HG03159 (cell line): ENCODE results near the gene BABAM2.

Experiments
- ATAC-seq: cut with Tn5 transposase; IDR thresholded peaks from one replicate; pipeline ENCODE4 v1.9.1; 2021; ENCODE audit warnings: mild to moderate bottlenecking, moderate library complexity; ENCODE audit not compliant: unreplicated experiment

Gene BABAM2

DNA sequence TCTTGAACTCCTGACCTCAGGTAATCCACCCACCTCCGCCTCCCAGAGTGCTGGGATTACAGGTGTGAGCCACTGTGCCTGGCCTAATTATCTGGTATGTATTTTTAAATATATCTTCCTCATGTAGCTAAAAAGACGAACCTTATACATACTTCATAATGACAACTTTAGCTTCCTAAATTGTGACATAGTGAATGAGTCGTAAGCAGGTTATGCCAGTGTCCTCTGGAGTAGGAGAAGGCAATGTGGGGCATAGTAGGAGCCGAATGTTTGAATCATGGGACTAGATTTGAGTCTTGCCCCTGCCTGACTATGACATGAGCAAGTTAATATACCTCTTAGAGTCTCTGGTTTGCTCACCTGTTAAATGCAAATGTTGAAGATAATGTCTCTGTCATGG lies 406.4 kb downstream of the BABAM2 start:
- ATAC-seq: no peak

DNA sequence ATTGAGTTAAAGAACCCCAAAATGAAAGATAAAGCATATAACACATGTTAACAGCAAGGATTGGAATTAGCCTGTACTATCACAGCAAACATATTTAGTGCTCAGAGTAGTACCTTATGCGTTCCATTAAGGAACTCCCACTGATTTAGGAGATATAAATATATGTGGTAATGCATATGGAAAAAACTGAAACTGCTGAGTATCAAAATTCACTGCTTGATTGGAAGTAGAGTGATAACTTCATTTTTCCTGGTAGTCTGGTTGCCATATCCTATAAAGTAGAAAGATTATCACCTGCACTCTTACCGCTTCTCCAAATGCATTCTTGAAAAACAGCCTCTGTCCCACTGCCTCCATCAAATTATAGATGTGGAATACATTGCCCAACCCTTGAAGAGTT lies 407.0 kb downstream of the BABAM2 start:
- ATAC-seq: no peak

DNA sequence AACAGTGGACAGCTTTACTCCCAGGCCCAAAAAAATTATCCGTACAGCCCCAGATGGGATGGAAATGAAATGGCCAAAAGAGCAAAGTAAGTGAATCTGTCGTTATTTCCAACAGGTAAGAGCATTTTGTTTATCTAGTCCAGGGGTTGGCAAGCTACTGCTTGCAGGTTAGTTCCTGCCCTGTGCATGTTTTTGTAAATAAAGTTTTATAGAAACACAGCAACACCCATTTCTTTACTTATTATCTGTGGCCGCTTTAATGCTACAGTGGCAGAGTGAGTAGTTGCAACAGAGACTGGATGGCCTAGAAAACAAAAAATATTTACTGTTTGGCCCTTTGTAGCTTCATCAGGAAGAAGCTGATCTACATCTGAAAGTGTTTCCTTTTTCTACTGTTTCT lies 407.9 kb downstream of the BABAM2 start:
- ATAC-seq: no peak

DNA sequence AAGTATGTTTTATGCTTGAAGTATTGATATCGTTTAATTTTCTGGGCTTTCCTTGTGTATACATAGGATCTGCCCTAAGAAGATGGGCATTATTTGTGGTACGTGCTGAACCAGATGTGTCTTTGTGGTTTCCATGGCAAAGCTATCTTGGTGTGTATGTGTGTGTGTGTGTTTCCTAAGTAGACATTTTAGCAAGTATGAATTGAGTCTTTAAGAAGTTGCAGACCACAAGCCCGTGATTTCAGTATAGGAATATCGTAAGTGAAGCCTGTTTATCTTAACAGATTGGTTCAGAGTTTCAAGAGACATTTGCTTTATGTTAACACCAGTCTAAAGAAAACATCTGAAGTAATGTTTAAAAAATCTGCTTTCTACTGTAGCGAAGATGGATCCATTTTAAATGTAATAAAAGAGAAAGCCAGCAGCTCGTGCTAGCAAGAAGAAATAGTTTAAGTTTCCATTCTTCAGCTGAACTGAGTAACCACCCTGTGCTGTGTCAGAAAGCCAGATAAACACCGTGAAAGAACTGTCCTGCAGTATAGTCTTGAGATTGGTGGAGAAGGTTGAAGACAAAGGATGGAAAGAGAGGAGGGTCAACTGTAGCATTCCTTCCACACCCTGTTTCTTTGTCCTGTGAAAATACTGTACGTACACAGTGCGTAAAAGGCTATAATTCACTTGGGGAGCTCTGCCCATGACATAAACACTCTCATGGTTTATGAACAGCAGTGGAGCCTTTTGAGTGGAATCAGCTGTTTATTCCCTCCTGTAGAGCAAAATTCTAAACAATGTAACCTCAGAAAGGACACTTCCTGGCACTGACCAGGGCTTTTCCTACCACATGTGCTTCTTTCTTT lies 410.2 kb downstream of the BABAM2 start:
- no peak for ATAC-seq

DNA sequence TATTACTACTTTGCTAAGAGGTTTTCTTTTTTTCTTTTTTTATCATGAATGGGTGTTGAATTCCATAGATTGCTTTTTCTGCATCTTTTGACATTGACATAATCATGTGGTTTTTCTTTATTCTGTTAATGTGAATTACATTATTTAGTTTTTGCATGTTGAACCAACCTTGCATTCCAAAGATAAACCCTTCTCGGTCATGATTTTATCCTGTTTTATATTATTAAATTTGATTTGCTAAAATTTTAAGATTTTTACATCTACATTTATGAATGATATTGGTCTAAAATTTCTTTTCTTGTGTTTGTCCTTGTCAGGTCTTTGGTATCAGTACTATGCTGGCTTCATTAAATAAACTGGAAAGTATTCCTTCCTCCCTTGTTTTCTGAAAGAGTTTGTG lies 414.7 kb downstream of the BABAM2 start:
- ATAC-seq: no peak

DNA sequence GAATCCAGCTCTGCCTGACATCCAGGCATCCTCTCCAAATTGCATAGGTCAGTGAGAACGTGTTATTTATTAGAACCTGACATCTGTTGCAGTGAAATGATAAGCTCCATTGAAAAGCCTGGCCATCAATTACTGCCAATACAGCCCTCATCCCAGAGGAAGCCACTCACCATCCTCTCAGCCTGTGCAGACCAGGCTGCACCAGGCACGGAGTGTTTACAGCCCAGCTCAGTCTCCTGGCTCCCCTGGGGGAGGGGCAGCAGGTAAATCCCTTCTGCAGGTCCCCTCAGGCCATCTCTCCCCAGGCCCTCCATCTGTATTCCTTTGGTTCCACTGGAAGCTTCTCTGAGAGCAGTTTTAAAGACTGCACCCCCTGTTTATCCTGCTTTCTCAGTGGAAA lies 419.6 kb downstream of the BABAM2 start:
- no peak for ATAC-seq

DNA sequence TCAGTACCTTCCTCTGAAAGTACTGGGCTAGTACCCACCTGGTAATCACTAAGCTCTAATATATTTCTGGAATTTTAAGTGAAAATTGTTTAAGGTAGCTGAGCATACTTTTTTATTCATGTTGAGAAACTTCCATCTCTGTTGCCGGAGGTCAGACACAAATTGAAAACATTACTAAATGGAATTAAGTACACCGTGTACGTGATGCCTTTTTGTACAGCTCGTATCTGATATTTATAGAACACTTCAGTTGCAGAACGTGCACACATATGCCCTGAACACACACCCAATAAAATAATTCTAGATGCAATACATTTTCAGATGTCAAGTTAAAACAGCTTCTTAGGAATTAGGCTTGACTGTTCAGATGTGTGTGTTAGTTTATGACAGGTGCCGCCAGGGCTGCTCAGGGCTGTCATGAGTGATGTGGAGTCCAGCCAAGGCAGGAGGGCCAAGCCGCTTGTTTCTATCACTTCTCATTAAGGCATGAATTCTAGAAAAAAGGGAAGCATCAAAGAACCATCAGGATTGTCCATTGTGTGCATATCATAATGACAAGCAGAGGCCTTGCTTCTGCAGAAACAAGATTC lies 421.2 kb downstream of the BABAM2 start:
- no peak for ATAC-seq

DNA sequence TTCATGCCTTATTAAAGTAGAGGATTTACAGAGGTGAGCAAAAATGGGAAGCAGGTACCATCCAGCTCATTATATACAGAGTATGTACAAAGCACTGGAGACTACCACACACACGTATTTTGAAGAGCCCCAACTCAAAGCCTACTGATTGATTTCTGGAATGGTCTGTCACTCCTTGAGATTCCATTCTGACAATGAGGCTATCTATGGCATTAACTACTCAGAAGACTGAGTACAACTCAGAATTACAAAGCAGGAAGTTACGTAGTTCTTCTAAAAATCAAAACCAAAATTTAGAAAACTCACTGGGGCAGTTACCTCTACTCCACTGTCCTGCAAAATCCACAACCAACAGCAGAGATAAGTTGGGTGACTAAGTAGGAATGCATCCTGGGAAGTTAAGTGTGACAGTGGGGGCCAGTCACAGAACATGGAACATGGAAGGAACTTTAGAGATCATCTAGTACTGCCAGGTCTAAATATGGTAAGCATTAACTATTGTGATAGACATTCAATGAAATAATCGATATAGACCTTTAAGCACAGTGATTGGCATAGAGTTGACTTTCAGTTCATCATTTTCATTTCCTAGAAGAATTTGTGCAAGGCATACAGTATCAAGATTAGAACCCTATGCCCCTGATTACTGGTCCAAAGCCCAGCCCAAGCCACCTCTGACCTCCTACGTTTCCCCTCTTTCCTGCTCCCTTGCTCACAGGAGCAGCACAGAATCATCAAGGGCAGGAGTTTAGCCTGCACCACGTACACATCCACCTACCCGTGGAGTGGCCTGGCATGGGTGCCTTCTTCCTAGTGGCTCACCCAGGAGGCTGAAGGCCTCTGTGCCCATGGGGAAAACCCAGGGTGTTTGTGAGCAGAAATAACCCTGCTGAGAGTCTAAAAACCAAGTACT lies 422.0 kb downstream of the BABAM2 start:
- no peak for ATAC-seq

DNA sequence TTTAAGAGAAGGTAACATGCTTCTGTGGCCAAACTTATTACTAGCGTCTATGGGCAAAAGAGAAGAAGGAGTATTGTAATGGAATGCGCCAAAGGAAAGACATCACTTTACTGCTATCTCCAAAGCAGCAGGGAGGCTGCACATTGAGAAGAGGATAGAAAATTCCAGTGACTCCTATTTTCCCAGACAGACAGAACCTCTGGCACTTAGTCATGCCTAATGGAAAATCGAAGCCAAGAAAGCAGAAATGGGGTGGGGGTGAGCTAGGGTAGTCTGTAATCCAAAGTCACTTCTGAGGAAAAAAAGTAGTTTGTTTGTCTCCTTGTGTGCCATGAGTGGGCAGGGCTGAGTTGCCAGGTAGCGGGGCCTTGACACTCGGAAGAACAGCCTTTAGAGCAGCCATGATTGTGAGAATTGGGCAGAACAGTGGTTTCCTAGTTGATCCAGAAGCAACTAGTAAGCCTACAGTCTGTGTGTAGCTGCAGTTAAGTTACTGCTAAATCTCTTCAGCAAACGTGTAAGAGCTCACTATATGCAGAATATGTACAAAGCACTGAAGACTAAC lies 422.8 kb downstream of the BABAM2 start:
- ATAC-seq: no peak

DNA sequence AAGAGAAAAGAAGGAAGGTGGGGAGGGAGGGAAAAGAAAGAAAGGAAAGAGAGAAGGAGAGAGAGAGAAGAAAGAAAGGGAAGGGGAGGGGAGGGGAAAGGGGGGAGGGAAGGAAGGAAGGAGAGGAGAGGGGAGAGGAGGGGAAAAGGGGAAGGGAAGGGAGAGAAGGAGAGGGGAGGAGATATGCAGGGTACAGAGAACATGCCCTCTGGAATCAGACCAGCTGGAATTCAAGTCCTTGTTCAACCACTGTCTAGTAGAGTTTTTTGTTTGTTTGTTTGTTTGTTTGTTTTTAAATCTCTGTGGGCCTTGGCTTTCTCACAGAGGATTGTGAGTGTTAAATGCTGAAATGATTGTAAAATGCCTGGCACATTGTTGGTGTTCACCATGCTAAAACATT lies 424.4 kb downstream of the BABAM2 start:
- ATAC-seq: no peak

DNA sequence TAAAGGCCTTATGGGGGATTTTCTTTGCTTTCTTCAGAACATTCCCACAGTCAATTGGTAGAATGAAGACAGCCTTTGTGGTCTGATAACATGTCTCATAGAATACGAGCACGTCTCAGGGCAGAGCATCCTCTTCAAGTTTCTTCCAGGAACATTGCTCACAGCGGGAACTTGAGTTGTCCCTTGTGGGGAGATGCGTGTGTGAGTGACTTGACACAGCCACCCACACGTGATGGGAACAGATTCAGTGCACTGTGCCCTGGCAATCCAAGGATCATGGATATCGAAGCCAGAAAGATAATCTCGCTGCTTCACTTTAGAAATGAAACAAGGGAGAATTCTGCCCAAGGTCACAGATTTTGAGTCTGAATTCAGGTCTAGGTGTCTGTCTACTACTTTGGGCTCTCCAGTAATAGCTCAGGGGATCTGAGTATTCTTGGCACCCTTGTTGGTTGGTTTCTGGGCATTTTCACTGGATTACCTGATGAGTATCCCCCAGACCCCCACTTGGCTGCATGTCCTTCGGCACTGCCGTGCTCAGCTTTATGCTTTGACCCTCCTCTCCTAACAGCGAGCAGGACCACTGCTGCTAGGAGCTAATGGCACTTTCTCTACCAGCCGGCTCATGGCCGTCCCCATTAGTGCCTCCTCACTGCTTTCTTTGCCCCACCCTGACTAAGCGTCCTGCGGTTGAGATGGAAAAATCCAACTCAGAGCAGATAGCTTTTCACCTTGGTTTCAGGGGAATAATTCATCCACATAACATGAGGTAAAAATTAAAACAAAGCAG lies 426.2 kb downstream of the BABAM2 start:
- no peak for ATAC-seq

DNA sequence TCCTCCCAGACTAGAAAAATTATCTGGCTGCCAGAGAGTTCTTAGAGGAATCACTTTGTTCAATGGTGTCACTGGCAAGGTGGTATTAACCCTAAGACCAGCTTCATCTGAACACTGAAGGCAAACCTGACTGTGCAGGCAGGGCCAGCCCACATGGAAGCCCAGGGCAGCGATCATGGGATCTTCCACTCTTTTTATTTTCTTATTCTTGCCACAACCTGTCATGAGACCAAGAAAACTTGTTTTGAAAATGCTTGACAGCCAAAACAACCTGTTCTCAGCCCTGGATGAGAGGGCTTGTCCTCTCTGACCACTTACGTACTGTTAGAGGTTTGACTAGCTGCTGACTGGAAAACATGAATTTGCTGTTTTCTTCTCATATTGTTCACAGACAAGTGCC lies 426.9 kb downstream of the BABAM2 start:
- ATAC-seq: no peak

DNA sequence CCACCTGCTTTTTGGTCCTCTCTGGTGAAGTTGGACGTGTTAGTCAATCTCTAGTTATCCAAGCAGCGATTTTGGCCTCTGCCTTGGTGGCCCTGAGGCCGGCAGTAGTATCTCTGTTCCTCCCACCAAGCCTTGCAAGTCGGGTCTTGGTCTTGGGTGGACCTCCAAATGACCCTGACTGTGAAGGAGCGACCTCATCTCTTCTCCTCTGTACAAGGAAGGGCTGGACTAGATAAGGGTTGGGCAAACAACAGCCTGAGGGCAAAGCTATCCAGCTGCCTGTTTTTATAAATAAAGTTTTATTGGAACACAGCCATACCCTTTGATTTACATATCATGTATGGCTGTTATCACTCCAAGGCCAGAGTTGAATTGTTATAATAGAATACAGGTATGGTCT lies 427.5 kb downstream of the BABAM2 start:
- no peak for ATAC-seq

DNA sequence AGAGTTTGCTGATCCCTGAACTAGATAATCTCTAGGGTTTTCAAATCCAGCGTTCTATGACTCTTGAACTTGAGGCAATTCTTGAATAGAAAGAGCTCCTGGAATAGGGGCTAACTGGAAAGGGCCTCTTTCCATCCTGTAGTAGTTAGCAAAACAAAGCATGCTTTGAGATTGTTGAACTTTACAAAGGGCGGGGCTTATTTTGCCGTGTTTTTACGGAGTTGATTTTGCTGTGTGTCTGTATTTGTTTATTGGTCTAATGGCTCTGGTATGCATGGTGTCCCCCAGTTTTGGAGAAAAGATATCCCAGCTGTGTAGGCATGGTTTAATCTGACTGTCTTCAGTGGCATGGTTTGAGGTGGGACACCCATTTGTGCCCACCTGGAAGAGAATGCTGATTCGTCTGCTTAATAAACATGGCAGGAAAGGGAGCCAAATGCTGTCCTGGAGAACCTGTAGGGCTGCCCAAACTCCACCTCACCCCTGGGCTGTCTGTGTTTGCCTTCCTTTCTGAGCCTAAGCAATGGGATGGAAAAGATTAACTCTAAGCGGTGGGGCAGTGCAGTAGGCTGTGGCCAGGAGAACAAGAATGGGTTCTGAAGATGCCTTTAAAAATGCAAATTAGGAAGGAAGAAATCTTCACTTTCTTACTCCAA lies 428.1 kb downstream of the BABAM2 start:
- ATAC-seq: no peak

DNA sequence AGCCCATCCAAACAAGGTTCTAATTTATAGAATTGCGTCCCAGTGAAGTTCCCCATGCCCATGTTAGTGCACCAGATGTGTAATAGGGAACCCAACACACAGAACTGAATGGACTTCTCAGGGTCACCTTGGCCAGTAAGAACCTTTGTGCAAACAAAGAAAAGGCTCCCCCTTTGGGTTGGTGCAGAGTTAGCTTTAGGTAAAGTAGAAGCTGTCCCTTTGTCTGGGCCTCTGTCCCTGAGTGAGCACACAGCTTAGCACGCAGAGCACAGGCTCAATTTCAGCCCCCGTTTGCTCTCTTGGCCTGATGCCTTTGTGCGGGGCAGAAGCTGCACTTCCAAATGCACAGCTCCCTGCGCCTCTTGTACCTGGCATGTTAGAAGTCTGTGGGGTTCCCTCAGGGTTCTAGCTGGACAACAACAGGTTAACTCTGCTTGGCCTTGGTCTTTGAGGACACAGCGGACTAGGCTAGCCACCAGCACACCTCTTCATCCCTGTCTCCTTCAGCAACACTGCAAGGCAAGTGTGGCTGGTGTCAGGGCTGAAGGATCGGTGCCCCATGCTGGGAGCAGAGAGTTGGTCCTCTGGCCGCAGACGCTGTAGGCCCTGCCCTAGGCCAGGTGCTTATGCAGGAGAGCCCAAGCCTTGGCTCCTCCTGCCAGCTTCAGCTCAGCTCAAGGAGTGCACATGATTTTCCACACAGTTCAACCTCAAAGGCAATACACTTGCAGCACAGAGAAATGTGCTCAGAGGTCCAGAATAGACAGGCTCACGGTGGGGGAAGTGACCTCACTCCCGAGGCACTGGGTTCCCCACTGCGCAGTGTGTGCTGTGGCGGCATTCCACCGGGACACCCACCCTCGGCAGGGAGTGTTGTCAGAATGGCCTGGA lies 428.8 kb downstream of the BABAM2 start:
- ATAC-seq: no peak

DNA sequence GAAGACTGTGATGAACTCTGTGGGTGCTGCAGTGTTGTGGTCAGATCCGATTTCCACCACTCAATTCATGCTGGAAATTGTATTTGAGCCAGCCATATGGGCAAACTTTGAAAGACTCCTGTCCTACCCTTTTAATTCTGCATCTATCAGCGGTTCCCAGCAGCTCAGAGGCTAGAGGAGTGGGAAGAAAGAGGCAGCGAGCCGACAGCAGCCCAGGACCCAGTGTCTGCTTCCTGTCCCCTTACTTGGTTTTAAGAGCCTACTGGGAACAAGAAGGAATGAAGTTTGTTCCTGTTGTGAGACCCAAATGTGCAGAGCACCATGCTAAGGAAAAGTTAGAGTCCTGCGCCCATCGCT lies 429.5 kb downstream of the BABAM2 start:
- ATAC-seq: no peak

DNA sequence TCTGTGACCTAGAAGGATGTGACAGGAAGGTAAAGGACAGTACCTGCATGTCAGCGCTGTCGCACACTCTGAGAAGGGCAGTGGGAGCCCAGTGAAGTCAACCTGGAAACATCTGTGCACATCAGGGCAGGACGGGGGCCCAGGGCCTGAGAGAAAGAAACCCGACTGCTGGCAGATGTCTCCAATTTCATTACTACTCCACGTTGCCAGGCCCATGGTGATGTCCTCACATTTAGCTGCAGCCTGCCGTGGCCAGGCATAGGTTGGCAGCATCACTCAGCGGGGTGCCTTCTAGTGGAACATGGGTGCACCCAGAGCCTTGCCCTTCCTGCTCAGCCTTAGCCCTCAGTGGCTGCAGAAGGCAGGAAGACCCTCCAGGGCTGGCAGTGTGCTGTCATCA lies 429.8 kb downstream of the BABAM2 start:
- no peak for ATAC-seq

DNA sequence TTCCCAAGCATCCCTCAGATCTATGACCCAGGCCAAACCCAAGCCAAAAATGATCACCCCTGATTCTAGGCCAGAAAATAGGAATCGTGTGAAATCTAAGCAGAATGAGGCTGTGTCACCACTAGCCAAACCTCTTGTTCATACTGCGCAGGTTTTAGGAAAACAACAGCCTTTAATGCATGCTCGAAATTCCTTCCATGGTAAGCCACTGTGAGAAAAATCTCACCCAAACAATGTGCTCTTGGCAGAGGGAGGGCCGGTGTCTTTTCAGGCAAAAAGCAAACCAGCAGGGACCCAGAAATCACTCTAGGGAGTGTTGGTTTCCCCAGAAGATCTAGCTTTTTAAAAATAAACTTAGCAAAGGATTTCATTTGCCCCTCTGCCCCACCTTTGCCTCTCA lies 430.9 kb downstream of the BABAM2 start:
- ATAC-seq: no peak

DNA sequence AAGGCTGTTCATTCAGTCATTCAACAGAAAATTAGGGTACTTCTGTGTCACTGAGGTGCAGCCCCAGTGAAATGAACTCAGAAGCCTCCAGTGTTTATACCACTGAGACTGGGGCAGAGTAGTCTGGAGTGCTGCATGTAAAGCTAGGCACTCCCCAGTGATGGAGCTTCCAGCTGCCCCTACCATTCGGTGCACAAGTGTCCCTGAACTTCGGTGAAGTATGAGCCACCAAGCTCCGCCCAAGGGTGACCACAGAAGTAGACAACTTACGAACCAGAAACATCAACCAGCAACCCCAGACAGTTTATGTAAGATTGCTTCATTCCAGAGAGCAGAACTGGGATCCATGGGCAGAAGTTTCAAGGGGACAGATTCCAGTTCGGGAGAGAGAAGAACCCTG lies 431.5 kb downstream of the BABAM2 start:
- ATAC-seq: no peak
